Measurements from ENCODE around the gene RAI1.

Gene RAI1

DNA sequence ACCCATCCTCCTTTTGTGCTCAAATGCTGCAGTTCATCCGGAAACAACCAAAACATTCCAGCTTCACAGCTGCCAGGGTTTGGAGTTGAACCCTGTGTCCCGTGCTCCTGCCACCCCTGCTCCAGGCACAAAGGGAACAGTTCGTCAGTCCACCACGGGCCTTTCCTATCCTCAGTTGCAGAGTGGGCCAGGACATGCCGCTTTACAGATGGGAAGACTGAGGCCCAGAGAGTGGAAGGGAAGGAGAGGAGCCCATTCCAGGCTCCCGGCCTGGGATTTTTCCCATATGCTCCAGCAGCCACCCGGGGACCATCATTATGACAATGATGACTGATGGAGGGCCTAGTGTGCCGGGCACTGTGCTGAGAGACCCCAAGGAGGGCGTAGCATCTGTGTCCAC lies 27.6 kb downstream of the RAI1 start:
- TF ChIP-seq, protein P1, sequence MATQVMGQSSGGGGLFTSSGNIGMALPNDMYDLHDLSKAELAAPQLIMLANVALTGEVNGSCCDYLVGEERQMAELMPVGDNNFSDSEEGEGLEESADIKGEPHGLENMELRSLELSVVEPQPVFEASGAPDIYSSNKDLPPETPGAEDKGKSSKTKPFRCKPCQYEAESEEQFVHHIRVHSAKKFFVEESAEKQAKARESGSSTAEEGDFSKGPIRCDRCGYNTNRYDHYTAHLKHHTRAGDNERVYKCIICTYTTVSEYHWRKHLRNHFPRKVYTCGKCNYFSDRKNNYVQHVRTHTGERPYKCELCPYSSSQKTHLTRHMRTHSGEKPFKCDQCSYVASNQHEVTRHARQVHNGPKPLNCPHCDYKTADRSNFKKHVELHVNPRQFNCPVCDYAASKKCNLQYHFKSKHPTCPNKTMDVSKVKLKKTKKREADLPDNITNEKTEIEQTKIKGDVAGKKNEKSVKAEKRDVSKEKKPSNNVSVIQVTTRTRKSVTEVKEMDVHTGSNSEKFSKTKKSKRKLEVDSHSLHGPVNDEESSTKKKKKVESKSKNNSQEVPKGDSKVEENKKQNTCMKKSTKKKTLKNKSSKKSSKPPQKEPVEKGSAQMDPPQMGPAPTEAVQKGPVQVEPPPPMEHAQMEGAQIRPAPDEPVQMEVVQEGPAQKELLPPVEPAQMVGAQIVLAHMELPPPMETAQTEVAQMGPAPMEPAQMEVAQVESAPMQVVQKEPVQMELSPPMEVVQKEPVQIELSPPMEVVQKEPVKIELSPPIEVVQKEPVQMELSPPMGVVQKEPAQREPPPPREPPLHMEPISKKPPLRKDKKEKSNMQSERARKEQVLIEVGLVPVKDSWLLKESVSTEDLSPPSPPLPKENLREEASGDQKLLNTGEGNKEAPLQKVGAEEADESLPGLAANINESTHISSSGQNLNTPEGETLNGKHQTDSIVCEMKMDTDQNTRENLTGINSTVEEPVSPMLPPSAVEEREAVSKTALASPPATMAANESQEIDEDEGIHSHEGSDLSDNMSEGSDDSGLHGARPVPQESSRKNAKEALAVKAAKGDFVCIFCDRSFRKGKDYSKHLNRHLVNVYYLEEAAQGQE (IDR thresholded peaks at IDR 0.05; ENCODE audit: insufficient read depth in 1 of 2, low read depth in 2 of 2, low read length in 2 of 2): no peak
- no peak for TF ChIP-seq POLR2AphosphoS5 (IDR thresholded peaks at IDR 0.05; ENCODE audit: low read depth, low read length)
- no peak for TF ChIP-seq TAF1 (IDR thresholded peaks at IDR 0.05; ENCODE audit: borderline replicate concordance, insufficient read depth, low read length)
- no peak for TF ChIP-seq SIN3A (IDR thresholded peaks at IDR 0.05; ENCODE audit: borderline replicate concordance, insufficient read depth, low read length)
- TF ChIP-seq FOXP2 (optimal IDR thresholded peaks at IDR 0.05; ENCODE audit: borderline replicate concordance, extremely low read depth, extremely low read length, insufficient read depth): no peak

DNA sequence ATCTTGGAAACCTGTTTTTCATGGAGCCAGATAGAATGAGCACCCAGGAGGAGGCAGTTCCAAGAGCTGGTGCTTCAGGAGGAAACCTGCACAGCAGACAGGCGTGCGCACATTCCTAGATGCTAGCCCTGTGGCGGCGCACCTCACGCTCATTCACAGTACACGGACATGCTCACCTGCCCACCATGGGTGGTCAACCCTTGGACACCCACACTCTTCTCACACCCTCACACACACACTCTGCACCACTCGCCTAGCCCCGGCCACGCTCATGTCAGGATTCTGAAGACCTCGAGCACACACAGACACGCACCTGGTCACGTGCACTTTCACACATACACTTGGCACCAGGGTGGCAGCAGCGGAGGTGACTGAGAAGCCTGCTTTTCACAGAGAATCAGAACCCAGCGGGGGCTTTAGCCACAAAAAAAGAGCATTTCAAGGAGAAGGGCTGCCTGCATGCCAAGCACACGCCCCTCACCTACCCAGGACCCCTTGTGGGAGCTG lies 28.6 kb downstream of the RAI1 start:
- TF ChIP-seq FOXP2 (optimal IDR thresholded peaks at IDR 0.05; ENCODE audit: borderline replicate concordance, extremely low read depth, extremely low read length, insufficient read depth): no peak
- TF ChIP-seq TAF1 (IDR thresholded peaks at IDR 0.05; ENCODE audit: borderline replicate concordance, insufficient read depth, low read length): no peak
- TF ChIP-seq SIN3A (IDR thresholded peaks at IDR 0.05; ENCODE audit: borderline replicate concordance, insufficient read depth, low read length): no peak
- TF ChIP-seq, protein P1 (IDR thresholded peaks at IDR 0.05; ENCODE audit: insufficient read depth in 1 of 2, low read depth in 2 of 2, low read length in 2 of 2): no peak
- TF ChIP-seq POLR2AphosphoS5 (IDR thresholded peaks at IDR 0.05; ENCODE audit: low read depth, low read length): no peak

DNA sequence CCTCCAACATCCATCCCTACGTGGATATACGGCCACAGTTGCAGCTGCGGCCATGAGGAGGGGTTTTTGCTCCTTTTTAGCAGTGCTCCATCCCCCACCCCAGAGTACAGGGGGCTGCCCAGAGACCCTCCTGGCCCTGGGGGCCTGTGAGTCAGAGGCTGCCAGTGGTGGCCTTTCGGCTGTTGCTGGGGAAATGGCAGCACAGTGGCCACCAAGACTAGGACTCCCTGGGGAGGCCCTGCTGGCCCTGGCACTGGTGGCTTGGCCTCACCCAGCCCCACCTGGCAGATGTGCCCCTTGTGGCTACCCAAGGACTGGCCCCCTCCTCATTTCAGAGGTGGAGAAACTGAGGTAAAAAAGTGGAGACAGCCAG lies 29.1 kb downstream of the RAI1 start:
- TF ChIP-seq, protein P1 (IDR thresholded peaks at IDR 0.05; ENCODE audit: insufficient read depth in 1 of 2, low read depth in 2 of 2, low read length in 2 of 2): no peak
- no peak for TF ChIP-seq FOXP2 (optimal IDR thresholded peaks at IDR 0.05; ENCODE audit: borderline replicate concordance, extremely low read depth, extremely low read length, insufficient read depth)
- no peak for TF ChIP-seq TAF1 (IDR thresholded peaks at IDR 0.05; ENCODE audit: borderline replicate concordance, insufficient read depth, low read length)
- no peak for TF ChIP-seq SIN3A (IDR thresholded peaks at IDR 0.05; ENCODE audit: borderline replicate concordance, insufficient read depth, low read length)
- no peak for TF ChIP-seq POLR2AphosphoS5 (IDR thresholded peaks at IDR 0.05; ENCODE audit: low read depth, low read length)

DNA sequence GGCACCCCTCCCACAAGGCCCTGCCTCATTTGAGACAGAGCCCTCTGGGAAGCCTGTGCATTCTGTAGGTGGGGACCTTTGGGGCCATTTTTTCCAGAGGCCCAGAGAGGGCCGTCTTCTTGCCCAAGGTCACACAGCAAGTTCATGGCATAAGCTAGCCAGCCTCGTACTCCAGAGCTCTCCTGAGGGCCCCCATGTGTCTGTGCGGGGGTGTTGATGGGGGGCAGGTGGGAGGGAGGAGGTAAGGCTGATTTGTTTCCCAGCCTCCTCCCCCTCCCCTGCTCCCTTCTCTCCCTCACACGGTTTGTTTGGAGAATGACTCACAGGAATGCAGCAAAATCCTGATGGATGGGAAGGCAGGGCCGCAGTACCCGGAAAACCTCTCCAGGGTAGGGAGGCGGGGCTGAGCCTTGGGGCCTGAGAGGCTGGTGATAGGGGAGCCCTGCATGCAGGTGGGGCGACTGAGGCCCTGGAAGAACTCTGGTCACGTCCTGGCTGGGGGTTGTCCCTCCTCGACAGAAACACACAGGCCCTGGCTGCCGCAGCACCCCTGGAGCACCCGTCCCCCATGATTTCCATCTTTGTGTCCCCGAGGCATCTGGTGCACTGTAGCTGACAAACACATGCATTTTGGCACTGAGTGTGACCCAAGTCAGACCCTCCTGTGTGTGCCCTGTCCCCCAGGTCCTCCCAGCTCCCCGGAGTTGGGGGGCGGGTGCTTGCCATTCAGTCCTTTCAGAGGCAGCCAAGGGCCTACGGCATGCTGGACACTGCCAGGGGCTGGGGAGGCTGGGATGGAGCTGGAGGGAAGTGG lies 29.7 kb downstream of the RAI1 start:
- TF ChIP-seq TAF1 (IDR thresholded peaks at IDR 0.05; ENCODE audit: borderline replicate concordance, insufficient read depth, low read length) (peak; percentile 54; the same call in 1 of the 2 replicates), POLR2AphosphoS5 (IDR thresholded peaks at IDR 0.05; ENCODE audit: low read depth, low read length) (0 out of 2 replicates have a peak, but pooled peaks have one; percentile 21), FOXP2 (optimal IDR thresholded peaks at IDR 0.05; ENCODE audit: borderline replicate concordance, extremely low read depth, extremely low read length, insufficient read depth) (no peak), SIN3A (IDR thresholded peaks at IDR 0.05; ENCODE audit: borderline replicate concordance, insufficient read depth, low read length) (peak; percentile 92; the same call in 1 of the 2 replicates)
- TF ChIP-seq, protein P1 (IDR thresholded peaks at IDR 0.05; ENCODE audit: insufficient read depth in 1 of 2, low read depth in 2 of 2, low read length in 2 of 2): 0 out of 4 replicates have a peak, but pooled peaks of 1 of the 2 experiments have one; percentile 56

Data from PFSK-1 (cell line).